GM23338 (cell line): ENCODE results near the gene PRPF31. TPM values are rescaled to one million over a fixed set of nuclear protein-coding genes. Genes with fewer than 3 reads are reported as not detected.

Experiments used
- ATAC-seq: fragments of 200-7000 bp; cut with Tn5 transposase; 3 replicates; pipeline ENCODE4 v1.9.1; 2020
- DNase-seq: peaks from one replicate; pipeline ENCODE4 v3.0.0-alpha.2; 2015; ENCODE audit warnings: low spot score
- H2AFZ ChIP-seq: fragments of 200-600 bp; sonication (generic); 2 replicates; pipeline ENCODE4 v1.8.0; 2016; ENCODE audit warnings: antibody characterized with exemption, mild to moderate bottlenecking, moderate library complexity
- H3F3A ChIP-seq: fragments of 200-600 bp; sonication (generic); replicated peaks from 2 replicates; pipeline ENCODE4 v1.8.0; 2017; ENCODE audit warnings: antibody characterized with exemption, mixed run types, low read depth
- H3K27ac ChIP-seq: fragments of 200-600 bp; sonication (generic); 2 replicates; pipeline ENCODE4 v1.6.1; 2016; ENCODE audit warnings: low read depth
- H3K27me3 ChIP-seq: fragments of 200-600 bp; sonication (generic); 2 replicates; pipeline ENCODE4 v1.8.0; 2016; ENCODE audit warnings: mild to moderate bottlenecking, mixed run types, moderate library complexity; ENCODE audit not compliant: insufficient read depth
- H3K36me3 ChIP-seq: fragments of 200-600 bp; sonication (generic); 2 replicates; pipeline ENCODE4 v1.8.0; 2016; ENCODE audit warnings: mild to moderate bottlenecking; ENCODE audit not compliant: insufficient read depth
- H3K4me1 ChIP-seq: fragments of 200-600 bp; sonication (generic); 2 replicates; pipeline ENCODE4 v1.8.0; 2016; ENCODE audit warnings: mild to moderate bottlenecking, moderate library complexity; ENCODE audit not compliant: insufficient read depth
- H3K4me2 ChIP-seq: fragments of 200-600 bp; sonication (generic); 2 replicates; pipeline ENCODE4 v1.7.1; 2017; ENCODE audit warnings: mixed run types
- H3K4me3 ChIP-seq: fragments of 200-600 bp; sonication (generic); 2 replicates; pipeline ENCODE4 v1.6.1; 2016; ENCODE audit warnings: mixed run types
- H3K79me2 ChIP-seq: fragments of 200-600 bp; sonication (generic); replicated peaks from 2 replicates; pipeline ENCODE4 v1.8.0; 2017; ENCODE audit warnings: mild to moderate bottlenecking; ENCODE audit not compliant: insufficient read depth
- H3K9me2 ChIP-seq: fragments of 200-600 bp; sonication (generic); 2 replicates; pipeline ENCODE4 v1.8.0; 2017; ENCODE audit not compliant: insufficient read depth
- H4K20me1 ChIP-seq: fragments of 200-600 bp; sonication (generic); replicated peaks from 2 replicates; pipeline ENCODE4 v1.8.0; 2017; ENCODE audit warnings: mild to moderate bottlenecking; ENCODE audit not compliant: insufficient read depth
- H3K27ac Mint-ChIP-seq: 2 replicates; pipeline ENCODE4 v1.8.0; 2020; ENCODE audit warnings: inconsistent platforms, mild to moderate bottlenecking, moderate library complexity, mixed read lengths
- H3K27me3 Mint-ChIP-seq: 3 replicates; pipeline ENCODE4 v1.8.0; 2022; ENCODE audit warnings: low read depth, mild to moderate bottlenecking, moderate library complexity, mixed read lengths, inconsistent platforms; ENCODE audit not compliant: insufficient read depth, poor library complexity
- H3K36me3 Mint-ChIP-seq: 3 replicates; pipeline ENCODE4 v1.8.0; 2021; ENCODE audit warnings: low read depth, mild to moderate bottlenecking, inconsistent platforms, moderate library complexity, mixed read lengths
- H3K4me1 Mint-ChIP-seq: 3 replicates; pipeline ENCODE4 v1.8.0; 2020; ENCODE audit warnings: mild to moderate bottlenecking, inconsistent platforms, mixed read lengths
- H3K4me3 Mint-ChIP-seq: 3 replicates; pipeline ENCODE4 v1.8.0; 2021; ENCODE audit warnings: moderate library complexity, mild to moderate bottlenecking, inconsistent platforms, mixed read lengths
- H3K9me3 Mint-ChIP-seq: 3 replicates; pipeline ENCODE4 v1.8.0; 2020; ENCODE audit warnings: moderate library complexity, mild to moderate bottlenecking, inconsistent platforms, mixed read lengths
- STAT1 ChIP-seq: IDR thresholded peaks from one replicate; pipeline ENCODE4 v1.6.1; 2016; ENCODE audit warnings: antibody characterized with exemption; ENCODE audit not compliant: unreplicated experiment
- ZNF331 ChIP-seq: fragments of 250-450 bp; sonication (Bioruptor Pico); IDR thresholded peaks from 2 replicates; pipeline ENCODE4 v1.5.0; 2020; ENCODE audit warnings: low read depth, mild to moderate bottlenecking, moderate library complexity
- polyA plus RNA-seq: library from polyadenylated mRNA; unstranded; fragments of >200 nt; fragmentation: Nextera tagmentation; extraction: Ambion mirVana; gene quantifications from 2 replicates; pipeline ENCODE4 v1.2.1, GENCODE V29; 2016
- total RNA-seq: library from RNA; depleted of rRNA; stranded (reverse); fragments of >200 nt; shearing (Covaris generic); gene quantifications from 2 replicates; pipeline ENCODE4 v1.2.3, GENCODE V29; 2014
- TF ChIP-seq, protein P1 (sequence below): IDR thresholded peaks from 2 replicates; pipeline ENCODE4 v1.6.1; 2016; ENCODE audit warnings: antibody characterized with exemption
- TF ChIP-seq, protein P2 (sequence below): fragments of 250-450 bp; sonication (Bioruptor Pico); IDR thresholded peaks from 2 replicates; pipeline ENCODE4 v1.5.0; 2020; ENCODE audit warnings: mild to moderate bottlenecking, moderate library complexity
- TF ChIP-seq, protein P3 (sequence below): IDR thresholded peaks from one replicate; pipeline ENCODE4 v1.6.1; 2018; ENCODE audit warnings: antibody characterized with exemption; ENCODE audit not compliant: unreplicated experiment

Gene PRPF31
- total and polyA plus RNA-seq, 2 experiments from 2014 or later, result 83.3 to 94.2 TPM

DNA sequence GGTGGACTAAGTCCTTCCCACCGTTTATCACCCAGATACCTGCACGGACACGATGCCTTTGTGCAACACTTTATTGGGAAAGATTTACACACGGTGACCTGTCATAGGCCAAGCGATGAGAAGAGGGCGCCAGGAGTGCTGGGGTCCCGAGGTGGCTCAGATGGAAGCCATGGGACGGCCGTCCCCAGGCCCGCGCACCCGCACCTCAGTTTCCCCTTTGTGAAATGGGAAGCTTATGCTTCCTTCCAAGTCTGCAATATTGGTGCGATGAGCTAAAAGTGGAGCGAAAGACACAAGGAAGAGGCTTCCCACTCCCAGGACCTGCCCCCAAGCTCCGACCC is 57.8 kb downstream of the PRPF31 start:
- Histone ChIP-seq H3K27ac (peak overlapping the region; percentile 69), H3K4me1 (peaks cover 2% of the 10 kb centered on the region; the same call in 1 of the 2 replicates), H3K79me2 (no peaks in the 10 kb centered on the region), H3K4me2 (peak overlapping the region; percentile 80), H3K36me3 (peaks cover 9% of the 10 kb centered on the region; the same call in 1 of the 2 replicates), H2AFZ (no peak overlapping the region), H3K27me3 (no peaks in the 10 kb centered on the region), H3K4me3 (peak overlapping the region; percentile 53), H4K20me1 (peaks cover 4% of the 10 kb centered on the region), H3F3A (peaks cover 13% of the 10 kb centered on the region), H3K9me2 (no peaks in the 10 kb centered on the region)
- H3K4me1 Mint-ChIP-seq, result peaks cover 16% of the 10 kb centered on the region
- H3K9me3 Mint-ChIP-seq, result no peaks in the 10 kb centered on the region; the same call in 1 of the 3 replicates
- H3K36me3 Mint-ChIP-seq, result peaks cover 14% of the 10 kb centered on the region
- H3K27ac Mint-ChIP-seq, result no peak overlapping the region; the same call in 1 of the 2 replicates
- peak; percentile 11 for ATAC-seq
- no peak for DNase-seq
- H3K4me3 Mint-ChIP-seq, result peak overlapping the region; percentile 84
- TF ChIP-seq, protein P1, sequence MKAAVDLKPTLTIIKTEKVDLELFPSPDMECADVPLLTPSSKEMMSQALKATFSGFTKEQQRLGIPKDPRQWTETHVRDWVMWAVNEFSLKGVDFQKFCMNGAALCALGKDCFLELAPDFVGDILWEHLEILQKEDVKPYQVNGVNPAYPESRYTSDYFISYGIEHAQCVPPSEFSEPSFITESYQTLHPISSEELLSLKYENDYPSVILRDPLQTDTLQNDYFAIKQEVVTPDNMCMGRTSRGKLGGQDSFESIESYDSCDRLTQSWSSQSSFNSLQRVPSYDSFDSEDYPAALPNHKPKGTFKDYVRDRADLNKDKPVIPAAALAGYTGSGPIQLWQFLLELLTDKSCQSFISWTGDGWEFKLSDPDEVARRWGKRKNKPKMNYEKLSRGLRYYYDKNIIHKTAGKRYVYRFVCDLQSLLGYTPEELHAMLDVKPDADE, result no peak
- TF ChIP-seq, protein P2, sequence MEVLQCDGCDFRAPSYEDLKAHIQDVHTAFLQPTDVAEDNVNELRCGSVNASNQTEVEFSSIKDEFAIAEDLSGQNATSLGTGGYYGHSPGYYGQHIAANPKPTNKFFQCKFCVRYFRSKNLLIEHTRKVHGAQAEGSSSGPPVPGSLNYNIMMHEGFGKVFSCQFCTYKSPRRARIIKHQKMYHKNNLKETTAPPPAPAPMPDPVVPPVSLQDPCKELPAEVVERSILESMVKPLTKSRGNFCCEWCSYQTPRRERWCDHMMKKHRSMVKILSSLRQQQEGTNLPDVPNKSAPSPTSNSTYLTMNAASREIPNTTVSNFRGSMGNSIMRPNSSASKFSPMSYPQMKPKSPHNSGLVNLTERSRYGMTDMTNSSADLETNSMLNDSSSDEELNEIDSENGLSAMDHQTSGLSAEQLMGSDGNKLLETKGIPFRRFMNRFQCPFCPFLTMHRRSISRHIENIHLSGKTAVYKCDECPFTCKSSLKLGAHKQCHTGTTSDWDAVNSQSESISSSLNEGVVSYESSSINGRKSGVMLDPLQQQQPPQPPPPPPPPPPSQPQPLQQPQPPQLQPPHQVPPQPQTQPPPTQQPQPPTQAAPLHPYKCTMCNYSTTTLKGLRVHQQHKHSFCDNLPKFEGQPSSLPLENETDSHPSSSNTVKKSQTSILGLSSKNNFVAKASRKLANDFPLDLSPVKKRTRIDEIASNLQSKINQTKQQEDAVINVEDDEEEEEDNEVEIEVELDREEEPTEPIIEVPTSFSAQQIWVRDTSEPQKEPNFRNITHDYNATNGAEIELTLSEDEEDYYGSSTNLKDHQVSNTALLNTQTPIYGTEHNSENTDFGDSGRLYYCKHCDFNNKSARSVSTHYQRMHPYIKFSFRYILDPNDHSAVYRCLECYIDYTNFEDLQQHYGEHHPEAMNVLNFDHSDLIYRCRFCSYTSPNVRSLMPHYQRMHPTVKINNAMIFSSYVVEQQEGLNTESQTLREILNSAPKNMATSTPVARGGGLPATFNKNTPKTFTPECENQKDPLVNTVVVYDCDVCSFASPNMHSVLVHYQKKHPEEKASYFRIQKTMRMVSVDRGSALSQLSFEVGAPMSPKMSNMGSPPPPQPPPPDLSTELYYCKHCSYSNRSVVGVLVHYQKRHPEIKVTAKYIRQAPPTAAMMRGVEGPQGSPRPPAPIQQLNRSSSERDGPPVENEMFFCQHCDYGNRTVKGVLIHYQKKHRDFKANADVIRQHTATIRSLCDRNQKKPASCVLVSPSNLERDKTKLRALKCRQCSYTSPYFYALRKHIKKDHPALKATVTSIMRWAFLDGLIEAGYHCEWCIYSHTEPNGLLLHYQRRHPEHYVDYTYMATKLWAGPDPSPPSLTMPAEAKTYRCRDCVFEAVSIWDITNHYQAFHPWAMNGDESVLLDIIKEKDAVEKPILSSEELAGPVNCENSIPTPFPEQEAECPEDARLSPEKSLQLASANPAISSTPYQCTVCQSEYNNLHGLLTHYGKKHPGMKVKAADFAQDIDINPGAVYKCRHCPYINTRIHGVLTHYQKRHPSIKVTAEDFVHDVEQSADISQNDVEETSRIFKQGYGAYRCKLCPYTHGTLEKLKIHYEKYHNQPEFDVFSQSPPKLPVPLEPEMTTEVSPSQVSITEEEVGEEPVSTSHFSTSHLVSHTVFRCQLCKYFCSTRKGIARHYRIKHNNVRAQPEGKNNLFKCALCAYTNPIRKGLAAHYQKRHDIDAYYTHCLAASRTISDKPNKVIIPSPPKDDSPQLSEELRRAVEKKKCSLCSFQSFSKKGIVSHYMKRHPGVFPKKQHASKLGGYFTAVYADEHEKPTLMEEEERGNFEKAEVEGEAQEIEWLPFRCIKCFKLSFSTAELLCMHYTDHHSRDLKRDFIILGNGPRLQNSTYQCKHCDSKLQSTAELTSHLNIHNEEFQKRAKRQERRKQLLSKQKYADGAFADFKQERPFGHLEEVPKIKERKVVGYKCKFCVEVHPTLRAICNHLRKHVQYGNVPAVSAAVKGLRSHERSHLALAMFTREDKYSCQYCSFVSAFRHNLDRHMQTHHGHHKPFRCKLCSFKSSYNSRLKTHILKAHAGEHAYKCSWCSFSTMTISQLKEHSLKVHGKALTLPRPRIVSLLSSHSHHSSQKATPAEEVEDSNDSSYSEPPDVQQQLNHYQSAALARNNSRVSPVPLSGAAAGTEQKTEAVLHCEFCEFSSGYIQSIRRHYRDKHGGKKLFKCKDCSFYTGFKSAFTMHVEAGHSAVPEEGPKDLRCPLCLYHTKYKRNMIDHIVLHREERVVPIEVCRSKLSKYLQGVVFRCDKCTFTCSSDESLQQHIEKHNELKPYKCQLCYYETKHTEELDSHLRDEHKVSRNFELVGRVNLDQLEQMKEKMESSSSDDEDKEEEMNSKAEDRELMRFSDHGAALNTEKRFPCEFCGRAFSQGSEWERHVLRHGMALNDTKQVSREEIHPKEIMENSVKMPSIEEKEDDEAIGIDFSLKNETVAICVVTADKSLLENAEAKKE, result no peak
- TF ChIP-seq, protein P3, sequence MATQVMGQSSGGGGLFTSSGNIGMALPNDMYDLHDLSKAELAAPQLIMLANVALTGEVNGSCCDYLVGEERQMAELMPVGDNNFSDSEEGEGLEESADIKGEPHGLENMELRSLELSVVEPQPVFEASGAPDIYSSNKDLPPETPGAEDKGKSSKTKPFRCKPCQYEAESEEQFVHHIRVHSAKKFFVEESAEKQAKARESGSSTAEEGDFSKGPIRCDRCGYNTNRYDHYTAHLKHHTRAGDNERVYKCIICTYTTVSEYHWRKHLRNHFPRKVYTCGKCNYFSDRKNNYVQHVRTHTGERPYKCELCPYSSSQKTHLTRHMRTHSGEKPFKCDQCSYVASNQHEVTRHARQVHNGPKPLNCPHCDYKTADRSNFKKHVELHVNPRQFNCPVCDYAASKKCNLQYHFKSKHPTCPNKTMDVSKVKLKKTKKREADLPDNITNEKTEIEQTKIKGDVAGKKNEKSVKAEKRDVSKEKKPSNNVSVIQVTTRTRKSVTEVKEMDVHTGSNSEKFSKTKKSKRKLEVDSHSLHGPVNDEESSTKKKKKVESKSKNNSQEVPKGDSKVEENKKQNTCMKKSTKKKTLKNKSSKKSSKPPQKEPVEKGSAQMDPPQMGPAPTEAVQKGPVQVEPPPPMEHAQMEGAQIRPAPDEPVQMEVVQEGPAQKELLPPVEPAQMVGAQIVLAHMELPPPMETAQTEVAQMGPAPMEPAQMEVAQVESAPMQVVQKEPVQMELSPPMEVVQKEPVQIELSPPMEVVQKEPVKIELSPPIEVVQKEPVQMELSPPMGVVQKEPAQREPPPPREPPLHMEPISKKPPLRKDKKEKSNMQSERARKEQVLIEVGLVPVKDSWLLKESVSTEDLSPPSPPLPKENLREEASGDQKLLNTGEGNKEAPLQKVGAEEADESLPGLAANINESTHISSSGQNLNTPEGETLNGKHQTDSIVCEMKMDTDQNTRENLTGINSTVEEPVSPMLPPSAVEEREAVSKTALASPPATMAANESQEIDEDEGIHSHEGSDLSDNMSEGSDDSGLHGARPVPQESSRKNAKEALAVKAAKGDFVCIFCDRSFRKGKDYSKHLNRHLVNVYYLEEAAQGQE, result no peak
- no peak for TF ChIP-seq STAT1
- TF ChIP-seq ZNF331 (CRISPR knock-in tag), result no peak
- H3K27me3 Mint-ChIP-seq, result peaks cover 30% of the 10 kb centered on the region
